HepG2 (cell line): ENCODE data around the gene BAZ1B.

Experiments used
- CHD2 ChIP-seq: IDR thresholded peaks from 2 replicates; pipeline ENCODE4 v1.6.1; 2011; ENCODE audit warnings: low read depth, low read length, improper control_type of control experiment
- FOSL2 ChIP-seq: sonication (generic); formaldehyde crosslinking; IDR thresholded peaks from 2 replicates; pipeline ENCODE4 v1.4.0; 2020; ENCODE audit warnings: missing genetic modification reagents
- NFYB ChIP-seq: sonication (generic); formaldehyde crosslinking; IDR thresholded peaks from 2 replicates; pipeline ENCODE4 v1.4.0; 2020; ENCODE audit warnings: missing genetic modification reagents
- RARG ChIP-seq: sonication (generic); formaldehyde crosslinking; IDR thresholded peaks from 2 replicates; pipeline ENCODE4 v1.4.0; 2020; ENCODE audit warnings: low read depth, mild to moderate bottlenecking, missing genetic modification reagents
- ZBTB8A ChIP-seq: sonication (generic); formaldehyde crosslinking; IDR thresholded peaks from 2 replicates; pipeline ENCODE4 v1.4.0; 2020; ENCODE audit warnings: mild to moderate bottlenecking, low read depth, missing genetic modification reagents, borderline replicate concordance
- ZFAT ChIP-seq: sonication (generic); formaldehyde crosslinking; conservative IDR thresholded peaks from 2 replicates; pipeline ENCODE4 v1.8.1; 2023; ENCODE audit warnings: missing genetic modification reagents, inconsistent platforms
- ZNF589 ChIP-seq: sonication (generic); formaldehyde crosslinking; conservative IDR thresholded peaks from 2 replicates; pipeline ENCODE4 v1.8.0; 2022; ENCODE audit warnings: mild to moderate bottlenecking, moderate library complexity, missing genetic modification reagents
- TF ChIP-seq, protein P1 (sequence below): sonication (generic); formaldehyde crosslinking; IDR thresholded peaks from 2 replicates; pipeline ENCODE4 v1.5.1; 2020; ENCODE audit warnings: mild to moderate bottlenecking, missing genetic modification reagents, moderate library complexity
- TF ChIP-seq, protein P2 (sequence below): sonication (generic); formaldehyde crosslinking; IDR thresholded peaks from 2 replicates; pipeline ENCODE4 v1.4.0; 2020; ENCODE audit warnings: missing genetic modification reagents

DNA sequence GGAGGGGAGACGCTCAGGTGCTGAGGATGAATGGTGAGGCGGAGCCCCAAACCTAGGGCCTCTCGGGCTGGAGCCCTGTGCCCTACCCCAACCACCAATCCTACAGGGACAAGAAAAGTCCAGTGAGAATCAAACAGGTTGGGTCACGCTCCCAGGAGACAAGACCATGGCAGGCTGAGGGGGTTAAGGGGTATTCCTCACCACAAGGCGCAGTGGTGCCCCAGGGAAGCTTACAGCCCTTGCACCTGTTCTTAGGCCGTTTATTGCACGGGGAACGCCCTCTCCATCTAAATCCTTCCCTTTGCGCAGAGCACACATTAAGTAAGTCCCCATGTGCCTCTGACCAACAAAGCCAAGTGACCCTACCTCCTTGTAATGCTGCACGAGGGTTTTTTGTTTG, 85.0 kb downstream of the BAZ1B start:
- TF ChIP-seq ZFAT (CRISPR knock-in tag) (no peak), FOSL2 (CRISPR knock-in tag) (no peak), ZBTB8A (CRISPR knock-in tag) (no peak), RARG (CRISPR knock-in tag) (no peak), ZNF589 (CRISPR knock-in tag) (no peak), CHD2 (no peak), NFYB (CRISPR knock-in tag) (no peak)
- TF ChIP-seq, protein P1, sequence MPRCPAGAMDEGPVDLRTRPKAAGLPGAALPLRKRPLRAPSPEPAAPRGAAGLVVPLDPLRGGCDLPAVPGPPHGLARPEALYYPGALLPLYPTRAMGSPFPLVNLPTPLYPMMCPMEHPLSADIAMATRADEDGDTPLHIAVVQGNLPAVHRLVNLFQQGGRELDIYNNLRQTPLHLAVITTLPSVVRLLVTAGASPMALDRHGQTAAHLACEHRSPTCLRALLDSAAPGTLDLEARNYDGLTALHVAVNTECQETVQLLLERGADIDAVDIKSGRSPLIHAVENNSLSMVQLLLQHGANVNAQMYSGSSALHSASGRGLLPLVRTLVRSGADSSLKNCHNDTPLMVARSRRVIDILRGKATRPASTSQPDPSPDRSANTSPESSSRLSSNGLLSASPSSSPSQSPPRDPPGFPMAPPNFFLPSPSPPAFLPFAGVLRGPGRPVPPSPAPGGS (CRISPR knock-in tag): no peak
- TF ChIP-seq, protein P2, sequence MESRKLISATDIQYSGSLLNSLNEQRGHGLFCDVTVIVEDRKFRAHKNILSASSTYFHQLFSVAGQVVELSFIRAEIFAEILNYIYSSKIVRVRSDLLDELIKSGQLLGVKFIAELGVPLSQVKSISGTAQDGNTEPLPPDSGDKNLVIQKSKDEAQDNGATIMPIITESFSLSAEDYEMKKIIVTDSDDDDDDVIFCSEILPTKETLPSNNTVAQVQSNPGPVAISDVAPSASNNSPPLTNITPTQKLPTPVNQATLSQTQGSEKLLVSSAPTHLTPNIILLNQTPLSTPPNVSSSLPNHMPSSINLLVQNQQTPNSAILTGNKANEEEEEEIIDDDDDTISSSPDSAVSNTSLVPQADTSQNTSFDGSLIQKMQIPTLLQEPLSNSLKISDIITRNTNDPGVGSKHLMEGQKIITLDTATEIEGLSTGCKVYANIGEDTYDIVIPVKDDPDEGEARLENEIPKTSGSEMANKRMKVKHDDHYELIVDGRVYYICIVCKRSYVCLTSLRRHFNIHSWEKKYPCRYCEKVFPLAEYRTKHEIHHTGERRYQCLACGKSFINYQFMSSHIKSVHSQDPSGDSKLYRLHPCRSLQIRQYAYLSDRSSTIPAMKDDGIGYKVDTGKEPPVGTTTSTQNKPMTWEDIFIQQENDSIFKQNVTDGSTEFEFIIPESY: no peak
